HCT116 (cell line): ENCODE measurements around the gene IL17RE. TPM values are rescaled to one million over a fixed set of nuclear protein-coding genes. Genes with fewer than 3 reads are reported as not detected.

Experiments
- ATAC-seq: fragments of 200-7000 bp; cut with Tn5 transposase; 2 replicates; pipeline ENCODE4 v1.9.1; 2020; ENCODE audit warnings: mild to moderate bottlenecking, moderate library complexity
- BruUV-seq: library from RNA; stranded (reverse); fragments of 400-500 nt; replicated peaks from 2 replicates; lab custom pipeline; 2021; lab: Mats Ljungman, UMichigan
- CTCF ChIA-PET: fragments of 300-600 bp; sonication (Branson Sonifier 250); formaldehyde crosslinking; loops from one replicate; lab custom pipeline; 2021; ENCODE audit warnings: antibody characterized with exemption; lab: Charles Lee
- POLR2A ChIA-PET: fragments of 300-600, 350-600 bp; sonication (Branson Sonifier 250); formaldehyde crosslinking; loops from one replicate; lab custom pipeline; 2021; ENCODE audit warnings: antibody characterized with exemption; lab: Charles Lee
- RAD21 ChIA-PET, 2 experiments: fragments of 300-600 bp; sonication (Branson Sonifier 250); formaldehyde crosslinking; loops; one replicate each; lab custom pipeline; 2023; ENCODE audit warnings: low total read pairs in 2 of 2; ENCODE audit not compliant: uncharacterized antibody in 2 of 2, unreplicated experiment in 2 of 2, low non-redundant PET in 1 of 2; lab: Charles Lee
- DNase-seq: peaks from one replicate; pipeline ENCODE4 v3.0.0-alpha.2; 2010; ENCODE audit warnings: low read depth, low spot score
- H2AFZ ChIP-seq: fragments of 200-600 bp; shearing (Covaris generic), sonication (generic); 2 replicates; pipeline ENCODE4 v1.6.1; 2017; ENCODE audit warnings: low read depth, mixed run types, mixed read lengths, antibody characterized with exemption, low read length; ENCODE audit not compliant: poor library complexity, severe bottlenecking
- H3K27ac ChIP-seq: 2 replicates; pipeline ENCODE4 v1.5.1; 2012; ENCODE audit warnings: low read depth, low read length
- H3K27me3 ChIP-seq: fragments of 200-600 bp; sonication (generic); 2 replicates; pipeline ENCODE4 v1.6.1; 2016; ENCODE audit warnings: mixed run types, low read length, mixed read lengths; ENCODE audit not compliant: insufficient read depth
- H3K36me3 ChIP-seq, 2 experiments: fragments of 200-500 bp in 1 of 2; fragments of 200-600 bp in 1 of 2; sonication (Bioruptor generic) in 1 of 2; sonication (generic) in 1 of 2; 2 replicates each; pipeline versions ENCODE4 v1.5.1 to v1.6.1; 2014 to 2016; ENCODE audit warnings: low read length in 2 of 2, inconsistent platforms in 1 of 2, mixed read lengths in 1 of 2, mixed run types in 1 of 2; ENCODE audit not compliant: insufficient read depth in 2 of 2, control insufficient read depth in 1 of 2
- H3K4me1 ChIP-seq, 2 experiments: fragments of 200-600 bp in 1 of 2; sonication (generic) in 1 of 2; 2 replicates each; pipeline versions ENCODE4 v1.5.1 to v1.6.1; 2012 to 2017; ENCODE audit warnings: low read length in 2 of 2, inconsistent platforms in 1 of 2, mild to moderate bottlenecking in 1 of 2, mixed read lengths in 1 of 2, mixed run types in 1 of 2, moderate library complexity in 1 of 2; ENCODE audit not compliant: insufficient read depth in 2 of 2, control insufficient read depth in 1 of 2
- H3K4me2 ChIP-seq: fragments of 200-600 bp; sonication (generic); 2 replicates; pipeline ENCODE4 v1.6.1; 2017; ENCODE audit warnings: mixed run types, low read length, mixed read lengths
- H3K4me3 ChIP-seq, 2 experiments: fragments of 200-600 bp in 1 of 2; sonication (generic) in 1 of 2; replicated peaks in 1 of 2; 2 replicates each; pipeline ENCODE4 v1.5.1; 2011 to 2016; ENCODE audit warnings: low read length in 2 of 2, control low read depth in 1 of 2, low read depth in 1 of 2, mild to moderate bottlenecking in 1 of 2, mixed read lengths in 1 of 2, mixed run types in 1 of 2
- H3K79me2 ChIP-seq: fragments of 200-600 bp; sonication (generic); 2 replicates; pipeline ENCODE4 v1.6.1; 2017; ENCODE audit warnings: mild to moderate bottlenecking, mixed run types, low read length, moderate library complexity, mixed read lengths; ENCODE audit not compliant: insufficient read depth
- H3K9ac ChIP-seq: fragments of 200-600 bp; sonication (generic); 2 replicates; pipeline ENCODE4 v1.6.1; 2016; ENCODE audit warnings: low read length, mixed read lengths
- H3K9me2 ChIP-seq: fragments of 200-600 bp; sonication (generic), shearing (Covaris generic); 2 replicates; pipeline ENCODE4 v1.6.1; 2017; ENCODE audit warnings: mixed run types, mild to moderate bottlenecking, moderate library complexity; ENCODE audit not compliant: insufficient read depth
- H3K9me3 ChIP-seq, 2 experiments: fragments of 200-500 bp in 1 of 2; fragments of 200-600 bp in 1 of 2; sonication (Bioruptor generic) in 1 of 2; sonication (generic) in 1 of 2; 2 replicates each; pipeline ENCODE4 v1.6.1; 2014 to 2017; ENCODE audit warnings: low read length in 2 of 2, mixed read lengths in 2 of 2, inconsistent platforms in 1 of 2, low read depth in 1 of 2, mild to moderate bottlenecking in 1 of 2, mixed run types in 1 of 2, moderate library complexity in 1 of 2; ENCODE audit not compliant: control insufficient read depth in 1 of 2, insufficient read depth in 1 of 2
- H4K20me1 ChIP-seq: fragments of 200-600 bp; sonication (generic), shearing (Covaris generic); 2 replicates; pipeline ENCODE4 v1.6.1; 2017; ENCODE audit warnings: mixed run types, mild to moderate bottlenecking, moderate library complexity; ENCODE audit not compliant: insufficient read depth
- CBX3 ChIP-seq: IDR thresholded peaks from 2 replicates; pipeline ENCODE4 v1.6.1; 2012; ENCODE audit warnings: low read depth
- CEBPB ChIP-seq: IDR thresholded peaks from 2 replicates; pipeline ENCODE4 v1.6.1; 2012; ENCODE audit warnings: low read depth
- ELF1 ChIP-seq: IDR thresholded peaks from 2 replicates; pipeline ENCODE4 v1.6.1; 2012; ENCODE audit warnings: low read depth, borderline replicate concordance
- EZH2 ChIP-seq: fragments of 200-600 bp; sonication (generic); IDR thresholded peaks from 2 replicates; pipeline ENCODE4 v1.6.1; 2017; ENCODE audit warnings: antibody characterized with exemption, mixed run types
- EZH2phosphoT487 ChIP-seq: fragments of 200-600 bp; IDR thresholded peaks from 2 replicates; pipeline ENCODE4 v1.6.1; 2018; ENCODE audit warnings: antibody characterized with exemption, borderline replicate concordance
- FOSL1 ChIP-seq: IDR thresholded peaks from 2 replicates; pipeline ENCODE4 v1.6.1; 2012; ENCODE audit warnings: low read depth
- JUND ChIP-seq: IDR thresholded peaks from 2 replicates; pipeline ENCODE4 v1.6.1; 2012
- POLR2A ChIP-seq: IDR thresholded peaks from 2 replicates; pipeline ENCODE4 v1.7.0; 2011; ENCODE audit warnings: borderline replicate concordance; ENCODE audit not compliant: insufficient read depth, insufficient read length; ENCODE audit errors: extremely low read depth
- POLR2AphosphoS5 ChIP-seq: IDR thresholded peaks from 2 replicates; pipeline ENCODE4 v1.6.1; 2011; ENCODE audit warnings: mild to moderate bottlenecking, low read depth, low read length, moderate library complexity
- RAD21 ChIP-seq: IDR thresholded peaks from 2 replicates; pipeline ENCODE4 v1.6.1; 2012; ENCODE audit warnings: low read depth, mild to moderate bottlenecking
- SP1 ChIP-seq: IDR thresholded peaks from 2 replicates; pipeline ENCODE4 v1.6.1; 2012; ENCODE audit warnings: low read depth
- SRF ChIP-seq: IDR thresholded peaks from 2 replicates; pipeline ENCODE4 v1.6.1; 2012; ENCODE audit warnings: low read depth
- TCF7L2 ChIP-seq: IDR thresholded peaks from 2 replicates; pipeline ENCODE4 v1.7.0; 2011; ENCODE audit warnings: borderline replicate concordance, inconsistent platforms; ENCODE audit not compliant: insufficient read depth, insufficient read length; ENCODE audit errors: extremely low read depth
- YY1 ChIP-seq: IDR thresholded peaks from 2 replicates; pipeline ENCODE4 v1.6.1; 2011; ENCODE audit warnings: low read length, low read depth, moderate library complexity, mild to moderate bottlenecking; ENCODE audit not compliant: insufficient replicate concordance; ENCODE audit errors: extremely low read depth
- ZFX ChIP-seq: fragments of 450-650 bp; IDR thresholded peaks from 2 replicates; pipeline ENCODE4 v1.6.1; 2017
- intact Hi-C: fragments of 100-400 bp; cut with micrococcal nuclease; formaldehyde crosslinking; loops from 2 replicates; pipeline ENCODE4 v1.10.0; 2022
- total RNA-seq: library from RNA; stranded (reverse); gene quantifications from one replicate; pipeline ENCODE4 v1.2.1, GENCODE V29; 2021; ENCODE audit not compliant: unreplicated experiment
- TF ChIP-seq, protein P1 (sequence below): IDR thresholded peaks from 2 replicates; pipeline ENCODE4 v1.6.1; 2012; ENCODE audit warnings: low read depth
- TF ChIP-seq, protein P2 (sequence below): IDR thresholded peaks from 2 replicates; pipeline ENCODE4 v1.6.1; 2012
- TF ChIP-seq, protein P3 (sequence below): IDR thresholded peaks from 2 replicates; pipeline ENCODE4 v1.6.1; 2011; ENCODE audit warnings: mild to moderate bottlenecking, low read length, moderate library complexity; ENCODE audit not compliant: insufficient replicate concordance; ENCODE audit errors: extremely low read depth
- TF ChIP-seq, protein P4 (sequence below), 3 experiments: fragments of 200-600 bp in 1 of 3; sonication (generic) in 1 of 3; IDR thresholded peaks in 2 of 3; conservative IDR thresholded peaks in 1 of 3; 2 replicates each; pipeline ENCODE4 v1.5.1; 2012 to 2017; ENCODE audit warnings: low read depth in 2 of 3, low read length in 2 of 3, antibody characterized with exemption in 1 of 3, borderline replicate concordance in 1 of 3, control low read depth in 1 of 3, mild to moderate bottlenecking in 1 of 3, mixed read lengths in 1 of 3, mixed run types in 1 of 3, moderate library complexity in 1 of 3; ENCODE audit not compliant: insufficient read depth in 1 of 3

Gene IL17RE
- total RNA-seq, 1 experiment from 2014 or later, result 14.3 TPM

DNA sequence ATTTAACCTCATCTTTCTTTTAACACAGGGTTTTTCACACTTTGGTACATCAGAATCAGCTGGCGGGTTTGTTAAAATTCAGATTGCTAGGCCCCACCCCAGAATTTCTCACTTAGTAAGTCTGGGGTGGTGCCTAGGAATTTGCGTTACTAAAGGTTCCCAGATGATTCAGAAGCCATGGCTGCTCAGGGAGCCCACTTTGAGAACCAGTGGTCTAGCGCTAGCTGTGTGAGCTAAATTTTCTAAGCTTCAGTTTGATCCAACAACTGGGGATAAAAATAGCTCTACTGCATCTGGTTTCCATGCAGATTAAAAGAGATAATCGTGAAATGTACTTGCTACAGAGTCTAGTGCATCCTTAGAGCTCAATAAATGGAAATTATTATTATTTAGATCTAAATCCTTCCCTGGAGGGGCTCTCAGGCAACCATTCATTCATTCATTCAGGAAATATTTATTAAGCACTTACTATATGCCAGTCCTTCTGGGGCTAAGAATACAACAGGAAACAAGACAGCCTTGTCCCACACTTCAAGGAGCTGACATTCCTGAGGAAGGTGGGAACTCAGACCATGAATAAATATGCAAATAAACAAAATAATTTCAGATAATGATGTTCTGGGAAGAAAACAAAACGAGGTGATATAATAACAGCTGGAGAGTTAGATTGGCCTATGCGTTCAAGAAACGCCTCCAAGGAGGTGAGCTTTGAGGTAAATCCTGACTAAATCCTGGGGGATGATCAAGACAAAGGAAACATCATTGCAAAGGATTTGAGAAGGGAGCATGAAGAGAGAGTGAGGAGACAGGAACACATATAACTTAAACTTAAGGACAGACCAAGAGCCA, 18.7 kb upstream of the IL17RE start:
- BruUV-seq, result TSS peak; percentile 98
- H3K9me2 ChIP-seq, result no peaks in the 10 kb centered on the region
- H3K27ac ChIP-seq, result peak overlapping the region; percentile 82
- ChIA-PET CTCF (interaction anchor here (1.1 to 3.2 kb wide), 3 partner anchors 49 to 438 kb away, joined by 3 to 10 read pairs (median 4); partner anchors contain the start of gene CRELD1), POLR2A (interaction anchor here (1.2 to 1.6 kb wide), 5 partner anchors 10 to 91 kb away, joined by 4 to 6 read pairs (median 6); partner anchors contain the start of genes ARPC4, CRELD1 and IL17RE), RAD21 (no interaction called here)
- ATAC-seq (peak; percentile 59), DNase-seq (no peak)
- TF ChIP-seq FOSL1 (no peak), CBX3 (no peak), SRF (no peak), EZH2phosphoT487 (no peak), JUND (no peak), RAD21 (no peak), TCF7L2 (no peak), POLR2AphosphoS5 (no peak), CEBPB (no peak), ZFX (no peak), EZH2 (no peak), SP1 (no peak), POLR2A (no peak), YY1 (no peak), ELF1 (no peak)
- TF ChIP-seq, protein P1, sequence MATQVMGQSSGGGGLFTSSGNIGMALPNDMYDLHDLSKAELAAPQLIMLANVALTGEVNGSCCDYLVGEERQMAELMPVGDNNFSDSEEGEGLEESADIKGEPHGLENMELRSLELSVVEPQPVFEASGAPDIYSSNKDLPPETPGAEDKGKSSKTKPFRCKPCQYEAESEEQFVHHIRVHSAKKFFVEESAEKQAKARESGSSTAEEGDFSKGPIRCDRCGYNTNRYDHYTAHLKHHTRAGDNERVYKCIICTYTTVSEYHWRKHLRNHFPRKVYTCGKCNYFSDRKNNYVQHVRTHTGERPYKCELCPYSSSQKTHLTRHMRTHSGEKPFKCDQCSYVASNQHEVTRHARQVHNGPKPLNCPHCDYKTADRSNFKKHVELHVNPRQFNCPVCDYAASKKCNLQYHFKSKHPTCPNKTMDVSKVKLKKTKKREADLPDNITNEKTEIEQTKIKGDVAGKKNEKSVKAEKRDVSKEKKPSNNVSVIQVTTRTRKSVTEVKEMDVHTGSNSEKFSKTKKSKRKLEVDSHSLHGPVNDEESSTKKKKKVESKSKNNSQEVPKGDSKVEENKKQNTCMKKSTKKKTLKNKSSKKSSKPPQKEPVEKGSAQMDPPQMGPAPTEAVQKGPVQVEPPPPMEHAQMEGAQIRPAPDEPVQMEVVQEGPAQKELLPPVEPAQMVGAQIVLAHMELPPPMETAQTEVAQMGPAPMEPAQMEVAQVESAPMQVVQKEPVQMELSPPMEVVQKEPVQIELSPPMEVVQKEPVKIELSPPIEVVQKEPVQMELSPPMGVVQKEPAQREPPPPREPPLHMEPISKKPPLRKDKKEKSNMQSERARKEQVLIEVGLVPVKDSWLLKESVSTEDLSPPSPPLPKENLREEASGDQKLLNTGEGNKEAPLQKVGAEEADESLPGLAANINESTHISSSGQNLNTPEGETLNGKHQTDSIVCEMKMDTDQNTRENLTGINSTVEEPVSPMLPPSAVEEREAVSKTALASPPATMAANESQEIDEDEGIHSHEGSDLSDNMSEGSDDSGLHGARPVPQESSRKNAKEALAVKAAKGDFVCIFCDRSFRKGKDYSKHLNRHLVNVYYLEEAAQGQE, result no peak
- TF ChIP-seq, protein P2, sequence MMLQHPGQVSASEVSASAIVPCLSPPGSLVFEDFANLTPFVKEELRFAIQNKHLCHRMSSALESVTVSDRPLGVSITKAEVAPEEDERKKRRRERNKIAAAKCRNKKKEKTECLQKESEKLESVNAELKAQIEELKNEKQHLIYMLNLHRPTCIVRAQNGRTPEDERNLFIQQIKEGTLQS, result no peak
- TF ChIP-seq, protein P3, sequence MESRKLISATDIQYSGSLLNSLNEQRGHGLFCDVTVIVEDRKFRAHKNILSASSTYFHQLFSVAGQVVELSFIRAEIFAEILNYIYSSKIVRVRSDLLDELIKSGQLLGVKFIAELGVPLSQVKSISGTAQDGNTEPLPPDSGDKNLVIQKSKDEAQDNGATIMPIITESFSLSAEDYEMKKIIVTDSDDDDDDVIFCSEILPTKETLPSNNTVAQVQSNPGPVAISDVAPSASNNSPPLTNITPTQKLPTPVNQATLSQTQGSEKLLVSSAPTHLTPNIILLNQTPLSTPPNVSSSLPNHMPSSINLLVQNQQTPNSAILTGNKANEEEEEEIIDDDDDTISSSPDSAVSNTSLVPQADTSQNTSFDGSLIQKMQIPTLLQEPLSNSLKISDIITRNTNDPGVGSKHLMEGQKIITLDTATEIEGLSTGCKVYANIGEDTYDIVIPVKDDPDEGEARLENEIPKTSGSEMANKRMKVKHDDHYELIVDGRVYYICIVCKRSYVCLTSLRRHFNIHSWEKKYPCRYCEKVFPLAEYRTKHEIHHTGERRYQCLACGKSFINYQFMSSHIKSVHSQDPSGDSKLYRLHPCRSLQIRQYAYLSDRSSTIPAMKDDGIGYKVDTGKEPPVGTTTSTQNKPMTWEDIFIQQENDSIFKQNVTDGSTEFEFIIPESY, result no peak
- TF ChIP-seq, protein P4, sequence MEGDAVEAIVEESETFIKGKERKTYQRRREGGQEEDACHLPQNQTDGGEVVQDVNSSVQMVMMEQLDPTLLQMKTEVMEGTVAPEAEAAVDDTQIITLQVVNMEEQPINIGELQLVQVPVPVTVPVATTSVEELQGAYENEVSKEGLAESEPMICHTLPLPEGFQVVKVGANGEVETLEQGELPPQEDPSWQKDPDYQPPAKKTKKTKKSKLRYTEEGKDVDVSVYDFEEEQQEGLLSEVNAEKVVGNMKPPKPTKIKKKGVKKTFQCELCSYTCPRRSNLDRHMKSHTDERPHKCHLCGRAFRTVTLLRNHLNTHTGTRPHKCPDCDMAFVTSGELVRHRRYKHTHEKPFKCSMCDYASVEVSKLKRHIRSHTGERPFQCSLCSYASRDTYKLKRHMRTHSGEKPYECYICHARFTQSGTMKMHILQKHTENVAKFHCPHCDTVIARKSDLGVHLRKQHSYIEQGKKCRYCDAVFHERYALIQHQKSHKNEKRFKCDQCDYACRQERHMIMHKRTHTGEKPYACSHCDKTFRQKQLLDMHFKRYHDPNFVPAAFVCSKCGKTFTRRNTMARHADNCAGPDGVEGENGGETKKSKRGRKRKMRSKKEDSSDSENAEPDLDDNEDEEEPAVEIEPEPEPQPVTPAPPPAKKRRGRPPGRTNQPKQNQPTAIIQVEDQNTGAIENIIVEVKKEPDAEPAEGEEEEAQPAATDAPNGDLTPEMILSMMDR (IDR thresholded peaks at IDR 0.05 in 2 of 3, conservative IDR thresholded peaks at IDR 0.05 in 1 of 3; ENCODE audit: borderline replicate concordance in 1 of 3, insufficient read depth in 1 of 3, low read depth in 2 of 3, low read length in 2 of 3), result no peak
- H3K27me3 ChIP-seq, result no peaks in the 10 kb centered on the region
- peak overlapping the region; percentile 70 for H3K4me2 ChIP-seq
- H3K4me3 ChIP-seq, result peak overlapping the region in 1 of 2 experiments; percentile 34; a peak in 2 of 4 replicates
- H3K9me3 ChIP-seq, result no peaks in the 10 kb centered on the region
- no peaks in the 10 kb centered on the region for H4K20me1 ChIP-seq
- H3K79me2 ChIP-seq, result no peaks in the 10 kb centered on the region
- H3K4me1 ChIP-seq, result peaks cover 17 to 38% of the 10 kb centered on the region in 2 experiments
- H3K36me3 ChIP-seq, result no peaks in the 10 kb centered on the region
- intact Hi-C loops, result no loop called here
- peak overlapping the region; percentile 50 for H3K9ac ChIP-seq
- peak overlapping the region; percentile 82 for H2AFZ ChIP-seq
